K562 (cell line): ENCODE data around the gene LRP10. TPM values are rescaled to one million over a fixed set of nuclear protein-coding genes. Genes with fewer than 3 reads are reported as not detected.

Experiments
- COPS2 ChIP-seq: fragments of 450-650 bp; conservative IDR thresholded peaks from 2 replicates; pipeline ENCODE4 v1.6.1; 2016; ENCODE audit warnings: mild to moderate bottlenecking, moderate library complexity
- FOXA3 ChIP-seq, 2 experiments: fragments of 450-650 bp in 1 of 2; sonication (generic) in 1 of 2; formaldehyde crosslinking; IDR thresholded peaks in 1 of 2; conservative IDR thresholded peaks in 1 of 2; 2 replicates each; pipeline versions ENCODE4 v1.4.0 to v1.8.0; 2020 to 2022; ENCODE audit warnings: mild to moderate bottlenecking in 2 of 2, missing genetic modification reagents in 1 of 2
- HMG20A ChIP-seq: fragments of 450-650 bp; formaldehyde crosslinking; conservative IDR thresholded peaks from 2 replicates; pipeline ENCODE4 v1.4.0; 2020; ENCODE audit warnings: mild to moderate bottlenecking, mixed read lengths
- HMG20B ChIP-seq: fragments of 250-450 bp; sonication (Bioruptor Pico); IDR thresholded peaks from 2 replicates; pipeline ENCODE4 v1.5.0; 2021; ENCODE audit warnings: mild to moderate bottlenecking
- L3MBTL2 ChIP-seq: fragments of 450-650 bp; IDR thresholded peaks from 2 replicates; pipeline ENCODE4 v1.6.1; 2016; ENCODE audit warnings: mild to moderate bottlenecking, moderate library complexity
- MNT ChIP-seq, 2 experiments: fragments of 450-650 bp; conservative IDR thresholded peaks; 2 replicates each; pipeline ENCODE4 v1.6.1; 2017; ENCODE audit warnings: mild to moderate bottlenecking in 2 of 2, moderate library complexity in 2 of 2
- PPARD ChIP-seq: fragments of 250-450 bp; sonication (Bioruptor Pico); IDR thresholded peaks from 2 replicates; pipeline ENCODE4 v1.8.0; 2022; ENCODE audit warnings: inconsistent platforms, mild to moderate bottlenecking, moderate library complexity
- RAD21 ChIP-seq, 2 experiments: fragments of 250-450 bp in 1 of 2; fragments of 450-650 bp in 1 of 2; sonication (Bioruptor Pico) in 1 of 2; formaldehyde crosslinking in 1 of 2; IDR thresholded peaks in 1 of 2; conservative IDR thresholded peaks in 1 of 2; 2 replicates each; pipeline versions ENCODE4 v1.4.0 to v1.8.0; 2020 to 2022; ENCODE audit warnings: mild to moderate bottlenecking in 2 of 2, moderate library complexity in 1 of 2
- RUNX1 ChIP-seq: sonication (generic); IDR thresholded peaks from 2 replicates; pipeline ENCODE4 v1.6.1; 2016; ENCODE audit warnings: antibody characterized with exemption, low read depth
- TCF3 ChIP-seq: sonication (generic); formaldehyde crosslinking; IDR thresholded peaks from 2 replicates; pipeline ENCODE4 v1.4.0; 2020; ENCODE audit warnings: mild to moderate bottlenecking, missing genetic modification reagents
- USF1 ChIP-seq: sonication (generic); formaldehyde crosslinking; IDR thresholded peaks from 2 replicates; pipeline ENCODE4 v1.9.0; 2022; ENCODE audit warnings: mild to moderate bottlenecking, missing genetic modification reagents
- ZNF175 ChIP-seq: fragments of 200-800 bp; sonication (Bioruptor generic); IDR thresholded peaks from 2 replicates; pipeline ENCODE4 v1.6.1; 2016; ENCODE audit warnings: low read depth, mild to moderate bottlenecking, missing genetic modification characterization, missing compliant biosample characterization
- polyA plus RNA-seq, 8 experiments: library from polyadenylated mRNA; depleted of rRNA in 4 of 8; stranded (reverse) in 5 of 8; unstranded in 3 of 8; fragments of >200 nt; fragmentation: Nextera tagmentation in 2 of 8; fragmentation: Illumina TruSeq in 1 of 8; extraction: Ambion mirVana in 2 of 8; extraction: Trizol in 1 of 8; gene quantifications; 2 replicates each; pipeline versions ENCODE4 v1.2.1 to v1.2.3, GENCODE V29; 2011 to 2014; ENCODE audit warnings: inconsistent platforms in 1 of 8, missing spikeins in 1 of 8
- total RNA-seq, 7 experiments: library from RNA; depleted of rRNA in 6 of 7; stranded (reverse); fragments of >200 nt in 6 of 7; fragmentation: Illumina TruSeq in 2 of 7; extraction: Trizol in 2 of 7; gene quantifications; 2 replicates each; pipeline versions ENCODE4 v1.2.1 to v1.2.3, GENCODE V29; 2011 to 2021; ENCODE audit warnings: low replicate concordance in 1 of 7
- TF ChIP-seq, protein P1 (sequence below), 2 experiments: fragments of 450-650 bp; formaldehyde crosslinking in 1 of 2; IDR thresholded peaks; 2 replicates each; pipeline versions ENCODE4 v1.4.0 to v1.6.1; 2014 to 2020; ENCODE audit warnings: mild to moderate bottlenecking in 2 of 2, borderline replicate concordance in 1 of 2, low read depth in 1 of 2
- TF ChIP-seq, protein P2 (sequence below): fragments of 450-650 bp; formaldehyde crosslinking; IDR thresholded peaks from 2 replicates; pipeline ENCODE4 v1.4.0; 2020; ENCODE audit warnings: mild to moderate bottlenecking, mixed read lengths

Gene LRP10
- total and polyA plus RNA-seq, 9 of the 15 experiments (the other 6 are each of a cell fraction or from before 2014, with no cell fraction given): 1.3 to 45.5 (median 10.9) TPM

- no peak for TF ChIP-seq HMG20A (CRISPR knock-in tag)
- TF ChIP-seq MNT (conservative IDR thresholded peaks at IDR 0.05): peak; percentile 27; a peak in 1 of 4 replicates
- TF ChIP-seq COPS2: no peak
- TF ChIP-seq USF1 (CRISPR knock-in tag): peak; percentile 29; the same call in 1 of the 2 replicates
- TF ChIP-seq, protein P1, sequence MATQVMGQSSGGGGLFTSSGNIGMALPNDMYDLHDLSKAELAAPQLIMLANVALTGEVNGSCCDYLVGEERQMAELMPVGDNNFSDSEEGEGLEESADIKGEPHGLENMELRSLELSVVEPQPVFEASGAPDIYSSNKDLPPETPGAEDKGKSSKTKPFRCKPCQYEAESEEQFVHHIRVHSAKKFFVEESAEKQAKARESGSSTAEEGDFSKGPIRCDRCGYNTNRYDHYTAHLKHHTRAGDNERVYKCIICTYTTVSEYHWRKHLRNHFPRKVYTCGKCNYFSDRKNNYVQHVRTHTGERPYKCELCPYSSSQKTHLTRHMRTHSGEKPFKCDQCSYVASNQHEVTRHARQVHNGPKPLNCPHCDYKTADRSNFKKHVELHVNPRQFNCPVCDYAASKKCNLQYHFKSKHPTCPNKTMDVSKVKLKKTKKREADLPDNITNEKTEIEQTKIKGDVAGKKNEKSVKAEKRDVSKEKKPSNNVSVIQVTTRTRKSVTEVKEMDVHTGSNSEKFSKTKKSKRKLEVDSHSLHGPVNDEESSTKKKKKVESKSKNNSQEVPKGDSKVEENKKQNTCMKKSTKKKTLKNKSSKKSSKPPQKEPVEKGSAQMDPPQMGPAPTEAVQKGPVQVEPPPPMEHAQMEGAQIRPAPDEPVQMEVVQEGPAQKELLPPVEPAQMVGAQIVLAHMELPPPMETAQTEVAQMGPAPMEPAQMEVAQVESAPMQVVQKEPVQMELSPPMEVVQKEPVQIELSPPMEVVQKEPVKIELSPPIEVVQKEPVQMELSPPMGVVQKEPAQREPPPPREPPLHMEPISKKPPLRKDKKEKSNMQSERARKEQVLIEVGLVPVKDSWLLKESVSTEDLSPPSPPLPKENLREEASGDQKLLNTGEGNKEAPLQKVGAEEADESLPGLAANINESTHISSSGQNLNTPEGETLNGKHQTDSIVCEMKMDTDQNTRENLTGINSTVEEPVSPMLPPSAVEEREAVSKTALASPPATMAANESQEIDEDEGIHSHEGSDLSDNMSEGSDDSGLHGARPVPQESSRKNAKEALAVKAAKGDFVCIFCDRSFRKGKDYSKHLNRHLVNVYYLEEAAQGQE (IDR thresholded peaks at IDR 0.05; ENCODE audit: borderline replicate concordance): peak; percentile 80
- TF ChIP-seq, protein P1 (CRISPR knock-in tag; IDR thresholded peaks at IDR 0.05; ENCODE audit: low read depth): no peak
- TF ChIP-seq, protein P2, sequence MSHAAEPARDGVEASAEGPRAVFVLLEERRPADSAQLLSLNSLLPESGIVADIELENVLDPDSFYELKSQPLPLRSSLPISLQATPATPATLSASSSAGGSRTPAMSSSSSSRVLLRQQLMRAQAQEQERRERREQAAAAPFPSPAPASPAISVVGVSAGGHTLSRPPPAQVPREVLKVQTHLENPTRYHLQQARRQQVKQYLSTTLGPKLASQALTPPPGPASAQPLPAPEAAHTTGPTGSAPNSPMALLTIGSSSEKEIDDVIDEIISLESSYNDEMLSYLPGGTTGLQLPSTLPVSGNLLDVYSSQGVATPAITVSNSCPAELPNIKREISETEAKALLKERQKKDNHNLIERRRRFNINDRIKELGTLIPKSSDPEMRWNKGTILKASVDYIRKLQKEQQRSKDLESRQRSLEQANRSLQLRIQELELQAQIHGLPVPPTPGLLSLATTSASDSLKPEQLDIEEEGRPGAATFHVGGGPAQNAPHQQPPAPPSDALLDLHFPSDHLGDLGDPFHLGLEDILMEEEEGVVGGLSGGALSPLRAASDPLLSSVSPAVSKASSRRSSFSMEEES (CRISPR knock-in tag): no peak
- no peak for TF ChIP-seq ZNF175 (CRISPR knock-in tag)
- TF ChIP-seq TCF3 (CRISPR knock-in tag): no peak
- no peak for TF ChIP-seq RAD21 (CRISPR knock-in tag; conservative IDR thresholded peaks at IDR 0.05 in 1 of 2, IDR thresholded peaks at IDR 0.05 in 1 of 2)
- TF ChIP-seq PPARD (CRISPR knock-in tag): no peak
- no peak for TF ChIP-seq L3MBTL2
- TF ChIP-seq FOXA3 (CRISPR knock-in tag; conservative IDR thresholded peaks at IDR 0.05 in 1 of 2, IDR thresholded peaks at IDR 0.05 in 1 of 2): no peak
- no peak for TF ChIP-seq HMG20B (CRISPR knock-in tag)
- no peak for TF ChIP-seq RUNX1
These were observed 15.9 kb downstream of the LRP10 start (continued) for GRCh38 chr14:22887260-22887989.
